DMS53 treated with DMSO at 0.1 percent for 48 hours (cell line): ENCODE results near the gene CACNG6.

Experiments used
- DNase-seq: peaks from one replicate; lab custom pipeline; 2025; ENCODE audit not compliant: unreplicated experiment; lab: John Stamatoyannopoulos, UW

Gene CACNG6

GRCh38 chr19:54041969-54042606 lies 50.7 kb downstream of the CACNG6 start:
- DNase-seq, result no peak

- no peak for DNase-seq
Observed at GRCh38 chr19:54042989-54043388, 51.6 kb downstream of the CACNG6 start.

- DNase-seq, result no peak
Observed at GRCh38 chr19:54045771-54046170, 54.3 kb downstream of the CACNG6 start.

- no peak for DNase-seq
Observed at GRCh38 chr19:54047616-54048015, 56.2 kb downstream of the CACNG6 start.
